B cell (primary cell): ENCODE measurements around the gene TBC1D22A.

Source experiments
- CTCF ChIP-seq: fragments of 200-600 bp; IDR thresholded peaks from one replicate; pipeline ENCODE4 v1.8.0; 2022; ENCODE audit warnings: antibody characterized with exemption, mild to moderate bottlenecking
- EZH2 ChIP-seq: IDR thresholded peaks from 2 replicates; pipeline ENCODE4 v1.6.1; 2012; ENCODE audit warnings: borderline replicate concordance, low read depth, mild to moderate bottlenecking, moderate library complexity, low read length; ENCODE audit not compliant: insufficient read depth, poor library complexity, severe bottlenecking

- TF ChIP-seq CTCF (no peak), EZH2 (no peak)
Observed at GRCh38 chr22:46993633-46994032, 231.2 kb downstream of the TBC1D22A start.
